HepG2 (cell line): ENCODE data around the gene NOVA2. TPM values are rescaled to one million over a fixed set of nuclear protein-coding genes. Genes with fewer than 3 reads are reported as not detected.

Source experiments
- BCLAF1 ChIP-seq: fragments of 450-650 bp; IDR thresholded peaks from 2 replicates; pipeline ENCODE4 v1.6.1; 2017; ENCODE audit warnings: mild to moderate bottlenecking
- GPN1 ChIP-seq: sonication (generic); formaldehyde crosslinking; IDR thresholded peaks from 2 replicates; pipeline ENCODE4 v1.5.1; 2020; ENCODE audit warnings: missing genetic modification reagents, borderline replicate concordance
- LRRFIP1 ChIP-seq: sonication (generic); formaldehyde crosslinking; conservative IDR thresholded peaks from 2 replicates; pipeline ENCODE4 v1.4.0; 2020; ENCODE audit warnings: missing genetic modification reagents
- MXI1 ChIP-seq: IDR thresholded peaks from 3 replicates; pipeline ENCODE4 v1.6.1; 2012; ENCODE audit warnings: low read depth, low read length, inconsistent platforms, borderline replicate concordance
- NCOA2 ChIP-seq: sonication (generic); formaldehyde crosslinking; IDR thresholded peaks from 2 replicates; pipeline ENCODE4 v1.8.0; 2022; ENCODE audit warnings: inconsistent platforms
- PAXIP1 ChIP-seq: sonication (generic); formaldehyde crosslinking; conservative IDR thresholded peaks from 2 replicates; pipeline ENCODE4 v1.4.0; 2020; ENCODE audit warnings: mild to moderate bottlenecking, missing genetic modification reagents, moderate library complexity
- SNAI1 ChIP-seq: sonication (generic); formaldehyde crosslinking; IDR thresholded peaks from 2 replicates; pipeline ENCODE4 v1.5.0; 2020; ENCODE audit warnings: mild to moderate bottlenecking, missing genetic modification reagents, borderline replicate concordance
- SOX6 ChIP-seq, 2 experiments: fragments of 450-650 bp in 1 of 2; sonication (generic) in 1 of 2; formaldehyde crosslinking in 1 of 2; IDR thresholded peaks; 2 replicates each; pipeline versions ENCODE4 v1.4.0 to v1.6.1; 2017 to 2020; ENCODE audit warnings: antibody characterized with exemption in 1 of 2, mild to moderate bottlenecking in 1 of 2, missing genetic modification reagents in 1 of 2
- ZBTB14 ChIP-seq: sonication (generic); formaldehyde crosslinking; IDR thresholded peaks from 2 replicates; pipeline ENCODE4 v1.4.0; 2020; ENCODE audit warnings: missing genetic modification reagents
- ZBTB44 ChIP-seq: sonication (generic); formaldehyde crosslinking; IDR thresholded peaks from 2 replicates; pipeline ENCODE4 v1.4.0; 2020; ENCODE audit warnings: missing genetic modification reagents
- ZMYM4 ChIP-seq: sonication (generic); formaldehyde crosslinking; IDR thresholded peaks from 2 replicates; pipeline ENCODE4 v1.8.1; 2023; ENCODE audit warnings: mild to moderate bottlenecking, missing genetic modification reagents
- ZNF224 ChIP-seq: sonication (generic); formaldehyde crosslinking; IDR thresholded peaks from 2 replicates; pipeline ENCODE4 v1.5.0; 2020; ENCODE audit warnings: mild to moderate bottlenecking, missing genetic modification reagents
- ZNF276 ChIP-seq: sonication (generic); formaldehyde crosslinking; IDR thresholded peaks from 2 replicates; pipeline ENCODE4 v1.4.0; 2020; ENCODE audit warnings: mild to moderate bottlenecking, low read depth, missing genetic modification reagents
- ZNF296 ChIP-seq: sonication (generic); formaldehyde crosslinking; conservative IDR thresholded peaks from 2 replicates; pipeline ENCODE4 v1.5.0; 2020; ENCODE audit warnings: mild to moderate bottlenecking, missing genetic modification reagents
- ZNF552 ChIP-seq: sonication (generic); formaldehyde crosslinking; IDR thresholded peaks from 2 replicates; pipeline ENCODE4 v1.9.0; 2022; ENCODE audit warnings: missing genetic modification reagents, mild to moderate bottlenecking, borderline replicate concordance
- polyA plus RNA-seq, 8 experiments: library from polyadenylated mRNA; depleted of rRNA in 3 of 8; stranded (reverse) in 7 of 8; unstranded in 1 of 8; fragments of >200 nt; fragmentation: Illumina TruSeq in 4 of 8; extraction: Trizol in 4 of 8; gene quantifications; 2 replicates each; pipeline versions ENCODE4 v1.2.1 to v1.2.3, GENCODE V29; 2011 to 2016; ENCODE audit warnings: low read depth in 4 of 8, missing spikeins in 1 of 8, mixed read lengths in 1 of 8; ENCODE audit not compliant: insufficient read depth in 1 of 8
- total RNA-seq, 5 experiments: library from RNA; depleted of rRNA; stranded (reverse); fragments of >200 nt; fragmentation: Illumina TruSeq; extraction: Trizol; gene quantifications; 2 replicates each; pipeline ENCODE4 v1.2.3, GENCODE V29; 2016; ENCODE audit warnings: low read depth in 1 of 5

NOVA2 gene
- total and polyA plus RNA-seq, 2 of the 13 experiments (the other 11 are each of a cell fraction or from before 2014, with no cell fraction given) = not detected

GRCh38 chr19:45895519-45895972 is 78.1 kb downstream of the NOVA2 start (continued):
- no peak for TF ChIP-seq GPN1
- no peak for TF ChIP-seq ZNF296 (CRISPR knock-in tag)
- no peak for TF ChIP-seq ZNF552
- no peak for TF ChIP-seq SNAI1 (CRISPR knock-in tag)
- no peak for TF ChIP-seq LRRFIP1 (CRISPR knock-in tag)
- no peak for TF ChIP-seq ZBTB44 (CRISPR knock-in tag)
- TF ChIP-seq NCOA2 = peak; percentile 16; the same call in 1 of the 2 replicates
- peak; percentile 85 for TF ChIP-seq PAXIP1 (CRISPR knock-in tag)
- peak; percentile 26; the same call in 1 of the 3 replicates for TF ChIP-seq MXI1
- TF ChIP-seq BCLAF1 = no peak
- TF ChIP-seq ZNF224 = no peak
- peak; percentile 50; the same call in 1 of the 2 replicates for TF ChIP-seq ZMYM4 (CRISPR knock-in tag)
- no peak for TF ChIP-seq SOX6 (IDR thresholded peaks at IDR 0.05)
- TF ChIP-seq SOX6 (CRISPR knock-in tag; IDR thresholded peaks at IDR 0.05) = peak; percentile 95
- no peak for TF ChIP-seq ZBTB14 (CRISPR knock-in tag)
- 0 out of 2 replicates have a peak, but pooled peaks have one; percentile 36 for TF ChIP-seq ZNF276 (CRISPR knock-in tag)
